HG03565 (cell line): ENCODE data around the gene COL26A1.
"Not testable (repeated sequence)": the region's sequence is repeated elsewhere in the genome, so short reads cannot be mapped to it uniquely, and the experiment has no call there.

Source experiments
- ATAC-seq: cut with Tn5 transposase; IDR thresholded peaks from one replicate; pipeline ENCODE4 v1.9.1; 2021; ENCODE audit warnings: mild to moderate bottlenecking, moderate library complexity; ENCODE audit not compliant: unreplicated experiment

COL26A1 gene

GRCh38 chr7:101547022-101547915 is 184.6 kb downstream of the COL26A1 start:
- ATAC-seq, result no peak

GRCh38 chr7:101547916-101548661 is 185.4 kb downstream of the COL26A1 start:
- no peak for ATAC-seq

- ATAC-seq, result no peak
These were observed 187.1 kb downstream of the COL26A1 start for GRCh38 chr7:101549734-101550133.

GRCh38 chr7:101550641-101551541 is 188.2 kb downstream of the COL26A1 start:
- no peak for ATAC-seq

- ATAC-seq, result no peak
These were observed 190.5 kb downstream of the COL26A1 start for GRCh38 chr7:101553018-101553770.

- no peak for ATAC-seq
These were observed 191.2 kb downstream of the COL26A1 start for GRCh38 chr7:101553771-101554445.

- no peak for ATAC-seq
These were observed 192.1 kb downstream of the COL26A1 start for GRCh38 chr7:101554584-101555268.

- no peak for ATAC-seq
These were observed 192.7 kb downstream of the COL26A1 start for GRCh38 chr7:101555269-101555920.

GRCh38 chr7:101555921-101556275 is 193.2 kb downstream of the COL26A1 start:
- no peak for ATAC-seq

GRCh38 chr7:101556453-101556968 is 193.8 kb downstream of the COL26A1 start:
- ATAC-seq, result no peak

GRCh38 chr7:101557421-101557820 is 194.7 kb downstream of the COL26A1 start:
- no peak for ATAC-seq

GRCh38 chr7:101557978-101558741 is 195.5 kb downstream of the COL26A1 start:
- ATAC-seq, result no peak

GRCh38 chr7:101558742-101559325 is 196.2 kb downstream of the COL26A1 start:
- no peak for ATAC-seq

GRCh38 chr7:101559586-101559985 is 196.9 kb downstream of the COL26A1 start:
- no peak for ATAC-seq

GRCh38 chr7:101560021-101560420 is 197.3 kb downstream of the COL26A1 start:
- ATAC-seq, result not testable (repeated sequence)

GRCh38 chr7:101560856-101561255 is 198.2 kb downstream of the COL26A1 start:
- ATAC-seq, result no peak

- not testable (repeated sequence) for ATAC-seq
These were observed 198.6 kb downstream of the COL26A1 start for GRCh38 chr7:101561293-101561692.
